ENCODE measurements around the gene USH1C. TPM values are rescaled to one million over a fixed set of nuclear protein-coding genes. Genes with fewer than 3 reads are reported as not detected.

USH1C gene
- total and polyA plus RNA-seq, 8 donors = 0.23 to 1.2 (median 0.59) TPM; not detected in 1

DNA sequence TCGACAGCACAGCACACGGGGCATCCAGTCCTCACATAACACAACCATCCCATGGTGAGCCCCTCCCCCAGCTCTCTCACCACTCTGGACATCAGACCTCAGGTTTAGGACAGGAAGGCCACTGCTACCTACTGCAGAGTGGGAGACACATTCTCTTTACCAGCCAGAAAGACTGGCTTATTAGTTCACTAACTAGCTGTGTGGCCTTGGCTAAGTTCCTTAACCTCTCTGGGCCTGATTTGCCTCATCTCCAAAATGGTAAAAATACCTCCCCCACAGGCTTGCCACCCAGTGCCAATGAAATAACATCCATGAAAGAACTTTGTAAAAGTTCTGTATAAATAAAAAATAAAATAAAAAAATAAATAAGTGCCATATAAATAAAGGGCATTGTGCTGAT lies 32.1 kb downstream of the USH1C start:
- no peak for ATAC-seq
- Histone ChIP-seq H3K4me1 (no peaks in the 10 kb centered on the region), H3K4me3 (no peak overlapping the region), H3K36me3 (no peaks in the 10 kb centered on the region), H3K27ac (no peak overlapping the region), H3K9me3 (no peaks in the 10 kb centered on the region), H3K27me3 (no peaks in the 10 kb centered on the region)
- intact Hi-C loops (cut with DNase I) = no loop called here
- no peak for DNase-seq
- TF ChIP-seq CTCF (IDR thresholded peaks at IDR 0.05) = no peak

DNA sequence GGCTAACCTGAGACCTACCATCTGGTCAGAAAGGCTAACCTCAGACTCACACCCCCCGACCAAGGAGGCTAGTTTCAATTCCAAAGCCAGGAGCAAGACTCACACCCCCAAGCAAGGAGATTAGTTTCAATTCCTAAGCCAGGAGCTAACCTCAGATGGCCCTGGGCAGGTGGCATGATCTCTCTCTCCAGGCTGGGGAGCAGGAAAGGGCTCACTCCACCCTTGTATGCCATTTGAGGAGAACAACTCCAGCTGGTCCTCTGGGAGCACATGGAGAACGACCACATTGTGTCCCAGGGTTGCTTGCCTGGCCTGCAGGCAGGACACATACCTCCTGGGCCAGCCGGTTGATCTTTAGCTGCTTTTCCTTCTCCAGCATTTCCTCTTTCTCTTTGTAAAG lies 32.6 kb downstream of the USH1C start:
- no peaks in the 10 kb centered on the region for H3K9me3 ChIP-seq
- TF ChIP-seq CTCF (IDR thresholded peaks at IDR 0.05) = no peak
- intact Hi-C loops (cut with DNase I) = no loop called here
- no peaks in the 10 kb centered on the region for H3K36me3 ChIP-seq
- no peaks in the 10 kb centered on the region for H3K27me3 ChIP-seq
- no peak for ATAC-seq
- H3K27ac ChIP-seq = no peak overlapping the region
- no peak overlapping the region for H3K4me3 ChIP-seq
- no peaks in the 10 kb centered on the region for H3K4me1 ChIP-seq
- no peak for DNase-seq

- H3K27ac ChIP-seq = no peak overlapping the region
- H3K4me3 ChIP-seq = no peak overlapping the region
- ATAC-seq (no peak), DNase-seq (no peak)
- H3K9me3 ChIP-seq = no peaks in the 10 kb centered on the region
- no peaks in the 10 kb centered on the region for H3K4me1 ChIP-seq
- TF ChIP-seq CTCF (IDR thresholded peaks at IDR 0.05) = no peak
- intact Hi-C loops (cut with DNase I) = no loop called here
- H3K27me3 ChIP-seq = no peaks in the 10 kb centered on the region
- H3K36me3 ChIP-seq = no peaks in the 10 kb centered on the region
Measured at GRCh38 chr11:17510507-17511206, 33.6 kb downstream of the USH1C start.

DNA sequence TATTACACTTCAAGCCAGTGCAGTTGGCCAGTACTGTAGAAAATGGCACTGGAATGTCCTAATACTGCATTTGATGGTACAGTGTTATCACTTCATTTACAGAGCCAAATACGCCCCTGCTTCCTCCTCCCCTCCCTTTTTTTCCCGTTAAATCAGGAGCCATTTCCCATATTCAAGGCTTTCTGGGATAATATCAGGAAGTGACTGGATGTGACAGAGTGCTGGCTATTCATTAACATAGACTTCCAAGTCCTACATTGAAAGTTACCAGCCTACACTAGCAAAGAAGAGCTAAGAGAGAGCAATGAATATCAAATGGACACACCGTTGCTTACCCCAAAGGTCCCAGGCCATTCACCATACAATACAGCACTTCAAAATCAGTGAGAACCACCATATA lies 35.4 kb downstream of the USH1C start:
- no peak for DNase-seq
- Histone ChIP-seq H3K36me3 (no peaks in the 10 kb centered on the region), H3K4me1 (no peaks in the 10 kb centered on the region), H3K9me3 (no peaks in the 10 kb centered on the region), H3K27me3 (no peaks in the 10 kb centered on the region), H3K4me3 (no peak overlapping the region), H3K27ac (no peak overlapping the region)
- intact Hi-C loops (cut with DNase I) = loop anchor here in 1 of 2 donors (10.0 kb wide), 1 partner anchor 124 kb away; the partner anchor contains the start of gene KCNJ11
- no peak for ATAC-seq
- no peak for TF ChIP-seq CTCF (IDR thresholded peaks at IDR 0.05)

DNA sequence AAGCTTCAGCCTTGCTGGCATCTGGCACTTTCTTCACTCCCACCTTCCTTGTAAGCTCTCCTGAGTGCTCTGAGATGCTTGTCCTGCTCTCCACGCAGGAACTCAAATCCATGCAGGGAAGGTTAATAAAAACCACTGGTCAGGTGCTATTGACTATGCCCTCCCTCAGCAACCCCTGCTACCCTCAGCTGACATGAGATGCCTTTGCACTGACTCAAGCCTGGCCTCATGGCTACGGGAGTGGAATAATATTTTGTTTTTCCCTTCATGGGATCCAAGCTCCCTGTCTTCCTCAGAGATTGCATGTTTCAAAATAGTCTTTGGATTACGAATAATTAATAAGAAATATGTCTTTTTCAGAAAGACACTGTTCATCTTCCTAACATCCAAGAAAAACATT lies 35.9 kb downstream of the USH1C start:
- DNase-seq = no peak
- Histone ChIP-seq H3K4me1 (no peaks in the 10 kb centered on the region), H3K36me3 (no peaks in the 10 kb centered on the region), H3K4me3 (no peak overlapping the region), H3K27ac (no peak overlapping the region), H3K9me3 (no peaks in the 10 kb centered on the region), H3K27me3 (no peaks in the 10 kb centered on the region)
- intact Hi-C loops (cut with DNase I) = loop anchor here in 1 of 2 donors (10.0 kb wide), 1 partner anchor 124 kb away; the partner anchor contains the start of gene KCNJ11
- no peak for ATAC-seq
- no peak for TF ChIP-seq CTCF (IDR thresholded peaks at IDR 0.05)

All from left lung (tissue), 10 donors.